ENCODE results near the gene LZTS2.

Gene LZTS2

GRCh38 chr10:100996678-100997359 is 2.8 kb upstream of the LZTS2 start:
- no peak for TF ChIP-seq ZFX (IDR thresholded peaks at IDR 0.05)
- no peak for TF ChIP-seq CTCF (conservative IDR thresholded peaks at IDR 0.05)
- H3K27ac ChIP-seq, result peak overlapping the region; percentile 89

- peak; percentile 80 for TF ChIP-seq CTCF (conservative IDR thresholded peaks at IDR 0.05)
- TF ChIP-seq ZFX (IDR thresholded peaks at IDR 0.05), result peak; percentile 38; the same call in 1 of the 2 replicates
- H3K27ac ChIP-seq, result peak overlapping the region; percentile 89
Measured at GRCh38 chr10:100997360-100998182, 2.0 kb upstream of the LZTS2 start.

GRCh38 chr10:100998183-100998990 is 1.2 kb upstream of the LZTS2 start:
- no peak for TF ChIP-seq CTCF (conservative IDR thresholded peaks at IDR 0.05)
- TF ChIP-seq ZFX (IDR thresholded peaks at IDR 0.05), result no peak
- peak overlapping the region; percentile 89 for H3K27ac ChIP-seq

GRCh38 chr10:100998991-100999741 is 442 bp upstream of the LZTS2 start:
- TF ChIP-seq ZFX (IDR thresholded peaks at IDR 0.05), result no peak
- peak; percentile 84 for TF ChIP-seq CTCF (conservative IDR thresholded peaks at IDR 0.05)
- H3K27ac ChIP-seq, result peak overlapping the region; percentile 89

- TF ChIP-seq ZFX (IDR thresholded peaks at IDR 0.05) (no peak), CTCF (conservative IDR thresholded peaks at IDR 0.05) (no peak)
- H3K27ac ChIP-seq, result peak overlapping the region; percentile 89
Measured at GRCh38 chr10:101000127-101000914, 713 bp downstream of the LZTS2 start.

- peak overlapping the region; percentile 89; the same call in 1 of the 2 replicates for H3K27ac ChIP-seq
- TF ChIP-seq ZFX (IDR thresholded peaks at IDR 0.05), result no peak
- TF ChIP-seq CTCF (conservative IDR thresholded peaks at IDR 0.05), result no peak
Measured at GRCh38 chr10:101000915-101001658, 1.5 kb downstream of the LZTS2 start.
